DMS79 treated with DMSO at 0.1 percent for 48 hours (cell line): Measurements from ENCODE around the gene TMEM158.

Experiments used
- DNase-seq: peaks from one replicate; lab custom pipeline; 2025; lab: John Stamatoyannopoulos, UW

Gene TMEM158

GRCh38 chr3:45226206-45226915, at the start of gene TMEM158:
TMEM158 (minus strand) TSS chr3:45226287; CDS start chr3:45226027, 260 bp downstream.
- DNase-seq, result no peak

DNA sequence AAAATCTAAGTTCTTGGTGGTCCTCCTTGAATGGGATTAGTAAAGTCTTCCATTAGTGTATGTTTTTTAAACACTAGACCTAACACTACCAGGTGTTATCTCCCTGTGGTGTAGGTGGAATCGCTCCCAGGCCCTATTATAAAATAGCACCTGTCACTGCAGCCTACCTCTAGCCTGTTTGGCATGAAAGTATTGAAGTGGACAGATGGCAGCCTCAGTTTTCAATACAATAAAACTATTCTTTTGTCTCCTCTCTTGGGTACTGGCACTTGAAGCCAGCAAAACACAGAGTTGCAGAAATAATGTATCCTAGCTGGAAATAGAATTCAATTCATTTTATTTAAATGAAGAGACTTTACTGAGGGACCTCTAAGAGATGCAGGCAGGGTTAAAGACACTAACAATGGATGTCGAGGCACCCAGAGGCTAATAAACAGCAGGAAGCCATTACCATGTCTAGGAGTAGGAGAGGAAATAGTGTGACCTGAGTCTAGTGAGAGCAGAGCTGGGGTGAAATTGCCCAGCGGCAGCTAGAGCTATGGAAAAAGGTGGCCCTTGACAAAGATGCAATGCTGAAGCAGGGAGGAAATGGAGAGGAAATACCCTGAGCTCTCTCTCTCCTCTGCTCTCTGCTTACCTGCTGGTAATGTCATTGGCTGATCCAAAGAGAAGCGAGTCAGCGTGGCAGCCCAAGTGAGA, 49.1 kb upstream of the TMEM158 start:
- DNase-seq, result no peak

- no peak for DNase-seq
Measured at GRCh38 chr3:45273681-45274515, 47.8 kb upstream of the TMEM158 start.

- DNase-seq, result no peak
Measured at GRCh38 chr3:45272828-45273470, 46.9 kb upstream of the TMEM158 start.

- no peak for DNase-seq
Measured at GRCh38 chr3:45272032-45272810, 46.1 kb upstream of the TMEM158 start.

DNA sequence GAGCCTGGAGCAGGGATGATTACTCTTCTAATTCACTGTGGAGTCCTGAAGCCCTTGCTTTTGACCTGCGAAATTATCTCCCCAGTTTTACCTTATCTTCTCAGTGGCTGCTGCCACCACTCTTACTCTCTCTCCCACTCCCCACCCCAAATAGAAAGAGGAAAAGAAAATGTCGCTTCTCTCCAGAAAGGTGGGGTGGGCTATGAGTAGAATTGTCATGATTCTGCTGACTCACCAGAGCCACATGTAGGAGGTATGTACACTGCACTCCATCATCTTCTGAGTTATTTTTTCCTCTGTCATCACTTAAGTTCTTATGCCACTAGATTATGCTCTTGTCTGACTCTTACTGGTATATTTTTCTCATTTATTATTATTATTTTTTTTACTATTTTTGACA, 43.9 kb upstream of the TMEM158 start:
- no peak for DNase-seq

- no peak for DNase-seq
Measured at GRCh38 chr3:45267097-45267496, 41.0 kb upstream of the TMEM158 start.

DNA sequence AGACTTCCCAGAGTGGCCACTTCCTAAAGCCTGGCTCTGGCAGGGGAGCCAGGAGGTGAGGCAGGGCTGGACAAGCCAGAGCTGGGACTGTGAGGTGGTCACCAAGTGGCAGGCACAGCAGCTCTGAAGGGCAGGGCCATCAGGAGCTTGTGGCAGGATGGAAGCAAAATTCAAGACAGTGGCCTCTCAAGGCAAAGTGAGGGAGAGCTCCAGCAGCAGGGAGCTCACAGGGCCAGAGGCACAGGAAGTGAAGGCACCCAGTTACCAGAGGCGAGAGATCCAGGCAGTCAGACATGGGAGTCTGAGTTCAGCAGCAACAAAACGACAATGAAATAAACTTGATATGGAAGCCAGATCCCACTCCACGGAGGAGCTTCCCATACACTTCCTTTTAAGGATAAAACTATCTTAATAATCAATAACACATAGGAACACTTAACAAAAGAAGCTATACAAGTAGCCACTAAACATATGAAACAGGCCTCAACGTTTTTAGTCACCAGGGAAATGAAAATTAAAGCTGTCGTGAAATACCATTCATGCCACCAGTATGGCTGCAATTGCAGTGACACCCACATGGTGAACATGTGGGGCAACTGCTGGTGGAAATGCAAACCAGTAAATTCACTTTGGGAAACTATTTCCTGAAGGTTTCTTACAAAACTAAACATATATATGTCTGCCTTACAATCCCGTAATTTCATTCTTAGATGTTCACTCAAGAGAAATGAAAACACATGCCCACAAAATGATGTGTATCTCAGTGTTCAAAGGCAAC, 35.4 kb upstream of the TMEM158 start:
- no peak for DNase-seq

DNA sequence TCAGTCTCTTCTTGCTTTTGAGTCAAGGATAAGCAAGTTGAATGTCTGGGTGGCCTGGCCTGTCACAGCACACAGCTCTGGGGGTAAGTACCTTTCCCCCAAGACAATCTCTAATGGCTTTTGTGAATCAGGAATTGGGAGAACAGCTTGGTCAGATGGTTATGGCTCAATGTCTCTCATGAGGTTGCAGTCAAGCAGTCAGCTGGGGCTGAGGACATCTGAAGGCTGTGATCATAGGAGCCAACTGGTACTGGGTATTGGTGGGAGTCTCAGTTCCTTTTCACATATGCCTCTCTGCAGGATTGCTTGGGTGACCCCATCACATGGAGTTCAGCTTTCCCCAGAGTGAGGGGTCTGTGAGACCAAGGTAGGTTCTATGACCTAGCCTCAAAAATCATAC, 33.0 kb upstream of the TMEM158 start:
- DNase-seq, result no peak

DNA sequence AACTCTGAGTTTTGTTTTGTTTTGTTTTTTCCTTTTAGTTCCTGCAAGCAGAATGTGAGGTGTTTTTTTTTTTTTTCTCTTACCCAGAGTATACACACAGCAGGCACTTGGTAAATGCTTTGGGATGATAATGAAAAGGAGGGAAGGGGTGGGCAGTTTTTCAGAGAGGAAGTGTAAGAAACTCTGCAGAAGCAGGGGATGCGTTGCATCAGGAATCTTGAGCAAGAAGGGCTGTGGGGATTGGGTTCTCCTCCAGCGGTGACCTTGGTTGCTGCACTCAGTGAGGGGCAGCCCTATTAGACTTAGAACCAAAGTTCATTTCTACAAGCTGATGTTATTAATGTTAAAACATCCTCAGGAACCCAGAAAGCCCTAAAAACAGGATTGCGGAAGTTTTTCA, 32.2 kb upstream of the TMEM158 start:
- no peak for DNase-seq

GRCh38 chr3:45253316-45253715, 27.2 kb upstream of the TMEM158 start:
- DNase-seq, result no peak

DNA sequence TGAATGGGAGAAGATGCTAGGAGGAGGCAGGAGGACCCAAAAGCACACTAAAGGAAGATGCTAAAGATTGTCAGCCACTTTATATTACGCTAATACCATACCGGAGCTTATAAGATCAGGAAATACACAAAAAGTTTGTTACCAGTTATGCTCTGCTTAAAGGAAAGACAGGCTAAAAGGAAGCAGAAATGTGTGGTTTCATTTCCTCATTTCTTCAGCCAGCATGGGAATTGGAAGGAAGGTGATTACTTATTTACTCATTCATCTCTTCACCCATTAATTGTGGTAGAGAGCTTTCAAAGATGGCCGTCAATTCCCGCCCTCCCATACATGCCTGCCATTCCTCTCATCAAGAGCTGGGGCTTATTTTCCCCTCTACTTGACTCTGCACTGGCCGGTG, 26.7 kb upstream of the TMEM158 start:
- DNase-seq, result no peak

DNA sequence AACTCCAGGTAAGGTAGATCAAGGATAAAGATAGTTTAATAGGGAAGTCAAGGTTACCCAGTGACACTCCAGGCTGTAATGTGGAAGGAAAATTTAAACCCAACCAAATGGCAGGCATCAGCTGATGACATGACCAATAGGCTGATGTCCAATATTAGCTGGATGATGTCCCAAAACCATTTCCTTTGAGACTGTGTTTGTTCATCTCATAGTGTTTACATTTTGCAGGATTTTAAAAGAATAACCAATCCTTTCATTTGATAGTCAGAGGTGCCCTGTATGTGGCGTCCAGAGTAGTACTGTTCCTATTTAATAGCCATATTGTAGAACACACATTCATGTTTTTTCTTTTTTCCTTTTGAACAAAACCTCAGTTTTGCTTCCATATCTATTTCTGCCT, 23.3 kb upstream of the TMEM158 start:
- DNase-seq, result no peak

GRCh38 chr3:45246241-45246640, 20.2 kb upstream of the TMEM158 start:
- DNase-seq, result no peak

DNA sequence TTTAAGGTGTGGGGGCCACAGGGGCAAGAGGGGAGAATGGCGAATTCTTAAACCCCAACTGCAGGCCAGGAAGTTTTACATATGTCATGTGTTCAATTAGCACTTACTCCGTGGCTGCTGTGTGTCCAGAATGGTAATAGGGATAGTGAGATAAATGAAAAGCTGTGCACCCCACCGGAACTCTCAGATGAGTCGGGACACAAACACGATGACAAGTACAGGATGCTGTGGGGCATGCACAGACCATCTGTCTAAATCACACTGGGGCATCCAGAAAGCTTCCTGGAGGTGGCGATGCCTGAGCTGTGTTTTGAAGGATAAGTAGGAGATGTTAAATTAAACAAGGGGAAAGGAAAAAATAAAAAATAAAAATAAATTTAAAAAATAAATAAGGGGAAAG, 18.3 kb upstream of the TMEM158 start:
- DNase-seq, result no peak

GRCh38 chr3:45241206-45241605, 15.1 kb upstream of the TMEM158 start:
- DNase-seq, result peak; percentile 75

DNA sequence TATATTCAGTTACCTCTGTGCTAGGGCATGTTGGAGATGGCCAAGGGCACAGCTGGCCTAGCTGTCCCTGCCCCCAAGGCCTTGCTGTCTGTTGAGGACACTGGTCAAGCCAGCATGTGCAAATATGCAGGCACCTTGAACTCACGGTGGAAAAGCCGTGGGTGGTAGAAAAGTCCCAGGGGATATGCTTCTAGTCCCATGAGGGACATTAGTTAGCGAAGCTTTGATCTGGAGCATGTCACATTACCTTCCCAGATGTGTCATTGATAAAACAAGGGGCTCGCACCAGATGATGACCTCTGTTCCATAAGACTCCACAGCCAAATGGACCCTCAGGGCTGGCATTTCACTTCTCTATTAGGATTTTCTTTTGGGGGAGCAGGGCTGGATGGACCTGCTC, 14.2 kb upstream of the TMEM158 start:
- DNase-seq, result no peak

DNA sequence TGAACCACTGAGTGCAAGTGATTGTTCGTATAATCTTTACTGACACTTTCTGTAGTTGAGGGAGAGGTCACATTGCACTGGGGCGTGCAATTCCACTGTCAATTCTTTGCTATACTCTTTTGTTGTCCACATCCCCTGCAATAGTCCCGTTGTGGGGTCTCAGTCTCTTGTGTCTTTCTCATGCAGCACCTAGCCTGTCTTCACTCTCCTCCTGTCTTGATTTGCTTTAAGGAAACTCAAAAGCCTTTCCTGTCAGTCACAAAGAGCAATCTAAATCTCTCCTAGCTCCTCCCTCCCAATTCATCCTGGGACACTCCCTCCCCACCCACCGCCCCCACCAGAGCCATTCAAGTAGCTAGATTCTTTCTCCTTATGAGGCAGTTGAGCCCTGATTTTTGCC, 13.2 kb upstream of the TMEM158 start:
- DNase-seq, result no peak

DNA sequence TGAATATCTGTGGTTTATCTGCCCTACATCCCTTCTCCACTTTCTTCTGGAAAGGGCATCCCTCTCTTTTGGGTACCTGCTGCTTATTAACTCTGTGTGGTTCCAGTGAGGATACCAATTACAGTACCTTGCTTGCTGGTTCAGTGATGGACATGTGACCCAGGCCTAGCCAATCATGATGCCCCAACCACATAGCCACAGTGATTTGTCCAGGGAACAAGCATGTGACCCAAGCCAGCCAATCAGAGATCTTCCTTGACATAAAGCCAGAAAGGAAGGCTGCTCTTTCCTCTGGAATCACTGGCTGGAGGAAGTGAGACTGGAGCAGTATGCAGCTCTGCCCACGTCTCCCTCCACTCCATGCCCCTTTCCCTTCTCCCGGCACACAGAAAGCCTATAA, 10.9 kb upstream of the TMEM158 start:
- DNase-seq, result no peak

DNA sequence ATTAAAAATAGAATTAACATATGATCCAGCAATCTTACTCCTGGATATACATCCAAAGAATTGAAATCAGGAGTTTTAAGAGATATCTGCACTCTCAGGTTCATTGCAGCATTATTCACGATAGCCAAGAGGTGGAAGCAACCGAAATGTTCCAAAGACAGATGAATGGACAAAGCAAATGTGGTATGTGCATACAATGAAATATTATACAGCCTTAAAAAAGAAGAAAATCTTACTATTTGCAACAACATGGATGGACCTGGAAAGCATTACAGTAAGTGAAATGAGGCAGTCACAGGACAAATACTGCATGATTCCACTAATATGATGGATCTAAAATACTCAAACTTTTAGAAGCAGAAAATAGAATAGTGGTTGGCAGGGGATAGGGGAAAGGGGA, 9.3 kb upstream of the TMEM158 start:
- no peak for DNase-seq

- DNase-seq, result no peak
Measured at GRCh38 chr3:45234250-45234649, 8.2 kb upstream of the TMEM158 start.
